Activated CD4-positive, alpha-beta T cell treated with anti-CD3 and anti-CD28 coated beads, Interleukin-2, amount 50 U/mL, for 1 hour (primary cell): Measurements from ENCODE around the gene ZNF160.
A peak's percentile ranks its signal among the peaks of the same experiment; 100 is the strongest.
"Not testable (repeated sequence)": the region's sequence is repeated elsewhere in the genome, so short reads cannot be mapped to it uniquely, and the experiment has no call there.

Experiments
- DNase-seq: peaks from one replicate; pipeline ENCODE4 v3.0.0-alpha.2; 2020

The ZNF160 gene

GRCh38 chr19:53103234-53104203, at the start of gene ZNF160:
Gene ZNF160 (minus strand): TSS chr19:53103422. CDS start chr19:53086276, 17,146 bp downstream.
- DNase-seq = peak; percentile 98

GRCh38 chr19:53147645-53148044, 44.4 kb upstream of the ZNF160 start:
- no peak for DNase-seq

- DNase-seq = no peak
Measured at GRCh38 chr19:53140351-53140750, 37.1 kb upstream of the ZNF160 start.

DNA sequence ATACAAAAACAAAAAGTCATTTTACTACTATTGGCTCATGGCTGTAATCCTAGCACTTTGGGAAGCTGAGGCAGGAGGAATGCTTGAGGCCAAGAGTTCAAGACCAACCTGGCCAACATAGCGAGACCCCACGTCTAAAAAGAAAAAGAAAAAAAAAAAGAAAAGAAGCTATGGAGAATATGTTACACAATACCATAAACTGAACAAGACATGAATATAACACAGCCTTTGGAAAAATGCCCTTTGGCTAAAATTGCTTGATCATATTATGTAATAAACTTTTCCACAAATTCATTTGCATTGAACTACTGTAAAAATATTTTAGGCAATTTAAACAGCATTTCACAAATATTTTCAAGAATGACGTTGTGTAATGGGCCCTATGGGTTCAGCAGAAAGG, 33.2 kb upstream of the ZNF160 start:
- DNase-seq = no peak

- DNase-seq = peak; percentile 8
Measured at GRCh38 chr19:53132141-53132991, 29.1 kb upstream of the ZNF160 start, which contains the start of gene ZNF415. Gene ZNF415 (minus strand): TSS chr19:53132910. CDS start chr19:53122676, 10,234 bp downstream.

DNA sequence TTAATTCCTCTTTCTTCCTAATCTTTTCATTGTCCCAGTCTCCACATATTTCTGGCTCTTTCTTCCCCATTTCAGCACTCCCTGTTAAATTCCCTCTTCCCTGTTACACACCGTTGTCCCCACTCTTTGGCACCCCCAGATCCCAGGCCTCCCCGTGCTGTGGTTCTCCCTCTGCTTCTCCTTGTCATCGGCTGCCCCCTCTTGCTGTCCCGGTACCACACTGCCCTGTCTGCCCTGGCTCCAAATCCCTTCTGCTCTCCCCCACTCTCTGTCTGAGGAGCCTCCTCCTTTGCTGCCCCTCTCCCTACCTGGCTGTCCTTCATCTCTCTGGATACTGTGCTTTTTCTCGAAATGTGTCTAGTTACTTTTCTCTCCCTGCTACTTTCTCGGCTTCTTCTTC, 28.5 kb upstream of the ZNF160 start:
- DNase-seq = no peak

GRCh38 chr19:53131085-53131590, 27.9 kb upstream of the ZNF160 start:
- DNase-seq = no peak

DNA sequence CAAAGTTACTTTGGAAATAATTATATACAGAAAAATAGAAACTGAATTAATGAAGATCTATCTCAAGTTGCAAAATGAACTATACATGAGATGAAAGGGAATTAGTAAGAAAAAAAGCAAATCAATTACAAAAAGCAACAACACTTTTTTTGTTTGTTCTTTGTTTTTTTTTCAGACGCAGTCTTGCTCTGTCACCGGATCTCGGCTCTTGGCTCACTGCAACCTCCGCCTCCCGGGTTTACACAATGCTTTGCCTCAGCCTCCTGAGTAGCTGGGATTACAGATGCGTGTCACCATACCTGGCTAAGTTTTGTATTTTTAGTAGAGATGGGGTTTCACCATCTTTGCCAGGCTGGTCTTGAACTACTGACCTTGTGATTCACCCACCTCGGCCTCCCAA, 27.3 kb upstream of the ZNF160 start:
- DNase-seq = no peak

GRCh38 chr19:53126733-53127526, 23.7 kb upstream of the ZNF160 start:
- DNase-seq = not testable (repeated sequence)

GRCh38 chr19:53123400-53123799, 20.2 kb upstream of the ZNF160 start:
- no peak for DNase-seq

DNA sequence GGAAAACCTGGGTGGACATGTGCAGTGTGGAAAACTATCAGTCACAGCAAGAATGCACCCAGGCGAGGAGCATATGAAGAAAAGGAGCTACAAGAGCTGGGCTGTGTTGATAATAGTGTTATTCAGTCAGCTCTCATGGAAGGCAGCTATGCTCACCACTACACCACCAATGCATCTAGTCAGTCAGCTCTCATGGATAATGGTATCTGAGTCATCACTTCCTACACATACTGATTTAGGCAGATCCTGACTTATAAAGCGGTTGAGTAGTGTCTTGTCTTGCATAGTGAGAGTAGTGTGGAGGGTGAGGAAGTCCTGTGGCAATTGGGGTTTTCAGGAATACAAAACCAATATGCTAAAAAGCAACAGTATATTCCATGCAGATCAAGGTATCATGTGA, 9.1 kb upstream of the ZNF160 start:
- DNase-seq = no peak

GRCh38 chr19:53109527-53109926, 6.3 kb upstream of the ZNF160 start:
- no peak for DNase-seq

GRCh38 chr19:53102756-53103233, 427 bp downstream of the ZNF160 start:
- DNase-seq = peak; percentile 34

GRCh38 chr19:53102206-53102755, 941 bp downstream of the ZNF160 start:
- DNase-seq = no peak

DNA sequence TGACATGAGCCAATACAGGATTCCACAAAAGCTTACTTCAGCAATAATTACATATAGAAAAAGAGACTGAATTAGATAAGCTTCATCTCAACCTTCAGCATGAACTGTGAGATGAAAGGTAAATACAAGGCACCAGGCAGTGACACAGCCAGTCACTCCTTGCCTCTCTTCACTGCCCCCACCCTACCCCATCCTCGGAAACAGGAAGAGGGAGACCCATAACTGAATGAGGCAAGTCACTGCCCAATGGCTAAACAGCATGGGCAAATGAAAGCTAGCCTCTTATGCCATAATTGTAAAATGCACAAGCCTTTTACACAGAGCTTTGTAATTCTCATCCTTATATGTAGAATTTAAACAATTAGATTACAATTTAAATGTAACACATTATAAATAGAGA, 1.7 kb downstream of the ZNF160 start:
- no peak for DNase-seq

DNA sequence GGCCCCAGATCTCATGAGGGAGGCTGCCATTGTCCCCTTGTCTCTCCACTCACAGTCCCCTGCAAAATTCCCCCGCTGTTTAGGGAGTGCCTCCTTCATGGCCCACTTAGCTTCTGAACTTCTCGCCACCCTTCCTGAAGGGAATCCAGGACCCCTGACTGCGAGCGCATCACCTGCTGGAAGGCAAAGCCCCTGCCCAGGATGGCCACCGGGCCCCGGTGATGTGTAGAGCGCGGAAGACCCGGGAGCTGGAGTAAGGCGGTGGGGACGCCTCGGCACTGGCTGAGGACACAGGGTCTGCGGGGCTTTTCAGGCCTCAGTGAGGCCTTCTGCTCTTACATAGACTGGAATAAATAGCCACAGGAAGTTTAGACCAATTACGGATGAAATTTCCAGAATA, 4.7 kb downstream of the ZNF160 start:
- DNase-seq = not testable (repeated sequence)

DNA sequence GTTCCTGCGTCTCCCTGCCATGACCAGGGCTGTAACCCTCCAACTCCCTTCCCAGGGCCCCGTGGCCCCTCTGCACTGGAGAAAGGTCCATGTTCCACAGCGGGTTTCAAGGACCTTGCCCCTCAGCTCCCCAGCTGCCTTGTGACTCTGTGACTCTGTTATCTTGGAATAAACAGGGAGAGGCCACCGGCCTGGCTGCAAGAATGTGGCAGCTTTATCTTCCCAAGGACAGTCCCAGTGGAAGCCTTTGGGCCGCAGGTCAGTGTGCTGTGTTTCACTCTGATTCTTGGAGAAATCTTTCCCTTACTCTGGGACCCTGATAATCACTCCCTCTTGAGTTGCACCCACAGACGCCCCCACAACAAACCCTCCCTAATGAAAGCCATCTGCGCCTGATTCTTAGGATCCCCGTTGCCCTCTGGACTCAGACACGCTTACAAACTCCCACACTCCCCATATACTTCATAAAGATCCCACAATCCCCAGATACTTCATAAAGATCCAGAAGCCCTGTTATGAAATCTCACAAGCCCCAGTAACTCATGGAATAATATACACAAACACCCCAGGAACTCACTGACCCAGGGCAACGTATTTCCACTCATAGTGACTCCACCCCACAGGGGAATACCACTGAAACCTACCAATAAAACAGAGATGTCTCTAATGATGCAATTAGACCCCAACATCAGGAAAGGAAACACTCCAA, 6.1 kb downstream of the ZNF160 start:
- not testable (repeated sequence) for DNase-seq

DNA sequence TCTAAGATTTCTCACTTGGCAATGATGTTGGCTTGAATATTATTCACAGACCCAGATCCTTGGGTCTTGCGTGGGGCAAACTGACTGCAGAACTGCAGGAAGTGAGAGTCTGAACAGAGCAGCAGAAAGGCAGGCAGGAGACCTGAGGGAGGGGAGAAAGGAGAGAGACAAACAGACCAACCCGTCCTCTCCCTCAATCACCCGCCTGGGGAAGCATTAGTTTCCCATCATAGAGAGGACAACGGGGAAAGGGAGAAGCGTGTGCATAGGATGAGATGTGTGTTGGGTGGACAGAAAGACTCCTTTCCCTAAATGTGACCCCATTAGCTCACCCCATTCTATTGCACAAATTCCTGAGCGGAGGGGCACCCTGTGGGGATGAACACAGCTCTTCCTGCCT, 6.6 kb downstream of the ZNF160 start:
- DNase-seq = not testable (repeated sequence)

DNA sequence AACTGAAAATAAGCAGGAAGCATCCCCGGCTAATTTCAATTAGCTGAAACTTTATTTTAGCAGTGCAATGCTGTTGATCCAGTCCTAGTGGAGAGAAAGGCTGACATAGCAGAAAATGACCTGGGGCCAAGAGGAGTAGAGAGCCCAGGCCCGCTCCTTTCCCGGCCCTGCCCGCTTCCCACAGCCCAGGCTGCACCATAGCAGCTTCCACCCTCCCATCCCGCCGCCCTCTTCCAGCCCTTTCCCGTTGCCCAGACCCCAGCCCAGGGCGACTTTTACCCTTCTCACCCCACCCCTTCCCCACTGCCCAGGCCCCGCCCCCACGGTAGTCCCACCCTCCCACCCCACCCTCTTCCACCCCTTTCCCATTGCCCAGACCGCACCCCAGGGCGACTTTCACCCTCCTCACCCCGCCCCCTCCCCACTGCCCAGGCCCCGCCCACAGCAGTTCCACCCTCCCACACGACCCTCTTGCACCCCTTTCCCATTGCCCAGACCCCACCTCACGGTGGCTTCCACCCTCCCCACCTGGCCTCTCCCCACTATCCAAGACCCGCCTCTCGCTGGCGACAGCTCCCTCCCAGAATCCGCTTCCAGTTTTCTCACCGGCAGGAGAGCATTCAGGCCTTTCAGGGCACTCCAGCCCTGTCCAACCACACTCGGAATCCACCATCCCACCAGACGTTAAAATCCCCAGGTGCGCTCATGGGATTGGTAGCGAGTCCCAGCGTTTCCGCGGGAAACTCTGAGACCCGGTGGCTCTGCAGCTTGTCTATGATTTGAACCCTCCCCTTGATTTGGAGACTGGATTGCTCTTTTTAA, 8.3 kb downstream of the ZNF160 start:
- DNase-seq = no peak

DNA sequence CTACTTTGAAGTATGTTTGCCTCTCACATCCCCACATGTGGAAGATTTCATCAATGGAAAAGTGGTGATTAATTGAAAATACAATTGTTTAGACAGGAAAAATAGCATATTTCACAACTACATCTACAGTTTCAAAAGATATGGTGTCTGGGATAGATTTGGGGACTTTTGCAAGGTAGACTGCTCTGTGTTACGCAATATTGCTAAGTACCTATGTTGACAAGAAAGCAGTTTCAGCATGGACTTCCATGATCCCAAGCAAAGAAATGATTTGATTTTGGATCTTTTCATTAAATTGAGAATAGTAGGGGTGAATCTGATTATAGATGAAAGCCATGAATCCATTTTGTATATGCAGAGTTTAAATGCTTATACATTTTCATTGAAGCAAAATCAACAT, 10.5 kb downstream of the ZNF160 start:
- no peak for DNase-seq
